Measurements from ENCODE around the gene PAM.

DNA sequence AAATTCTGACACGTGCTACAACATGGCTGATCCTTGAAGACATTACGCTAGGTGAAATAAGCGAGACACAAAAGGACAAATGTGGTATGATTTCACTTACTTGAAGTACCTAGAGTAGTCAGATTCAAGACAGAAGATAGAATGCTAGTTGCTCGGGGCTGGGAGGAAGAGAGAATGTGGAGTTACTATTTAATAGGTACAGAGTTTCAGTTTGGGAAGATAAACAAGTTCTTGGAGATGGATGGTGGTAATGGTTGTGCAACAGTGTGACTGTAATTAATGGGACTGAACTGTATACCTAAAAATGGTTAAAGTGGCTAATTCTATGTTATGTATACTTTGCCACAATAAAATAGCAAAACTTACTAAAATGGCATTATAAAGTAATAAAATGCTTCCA lies 34.4 kb downstream of the PAM start:
- TF ChIP-seq, protein P1, sequence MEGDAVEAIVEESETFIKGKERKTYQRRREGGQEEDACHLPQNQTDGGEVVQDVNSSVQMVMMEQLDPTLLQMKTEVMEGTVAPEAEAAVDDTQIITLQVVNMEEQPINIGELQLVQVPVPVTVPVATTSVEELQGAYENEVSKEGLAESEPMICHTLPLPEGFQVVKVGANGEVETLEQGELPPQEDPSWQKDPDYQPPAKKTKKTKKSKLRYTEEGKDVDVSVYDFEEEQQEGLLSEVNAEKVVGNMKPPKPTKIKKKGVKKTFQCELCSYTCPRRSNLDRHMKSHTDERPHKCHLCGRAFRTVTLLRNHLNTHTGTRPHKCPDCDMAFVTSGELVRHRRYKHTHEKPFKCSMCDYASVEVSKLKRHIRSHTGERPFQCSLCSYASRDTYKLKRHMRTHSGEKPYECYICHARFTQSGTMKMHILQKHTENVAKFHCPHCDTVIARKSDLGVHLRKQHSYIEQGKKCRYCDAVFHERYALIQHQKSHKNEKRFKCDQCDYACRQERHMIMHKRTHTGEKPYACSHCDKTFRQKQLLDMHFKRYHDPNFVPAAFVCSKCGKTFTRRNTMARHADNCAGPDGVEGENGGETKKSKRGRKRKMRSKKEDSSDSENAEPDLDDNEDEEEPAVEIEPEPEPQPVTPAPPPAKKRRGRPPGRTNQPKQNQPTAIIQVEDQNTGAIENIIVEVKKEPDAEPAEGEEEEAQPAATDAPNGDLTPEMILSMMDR (IDR thresholded peaks at IDR 0.05): no peak
- no peak for TF ChIP-seq POLR2AphosphoS5 (IDR thresholded peaks at IDR 0.05)
- no peak for TF ChIP-seq POLR2A (IDR thresholded peaks at IDR 0.05)

Data from prostate gland (tissue), 2 donors.